ENCODE measurements around the gene RNASEH2B.

RNASEH2B gene

DNA sequence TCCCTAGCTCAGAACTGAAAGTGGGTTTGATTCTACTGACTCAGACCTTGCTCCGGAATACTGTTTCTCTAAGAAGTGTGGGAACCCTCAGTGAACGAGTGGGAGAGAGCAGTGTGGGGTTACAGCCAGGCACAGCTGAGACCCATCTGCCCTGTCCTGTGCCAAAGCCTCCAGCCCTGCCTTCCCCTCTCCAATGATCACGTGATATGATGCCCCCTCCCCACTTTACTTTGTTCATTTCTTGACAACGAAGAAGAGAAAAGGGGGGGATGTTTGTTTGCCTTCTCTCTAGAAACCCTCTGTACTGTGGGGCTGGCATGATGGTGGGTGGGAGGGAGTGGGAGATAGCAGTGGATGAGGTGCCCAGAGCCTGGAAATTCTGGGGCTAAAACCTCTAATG, 96.0 kb downstream of the RNASEH2B start:
- no peak overlapping the region for H3K27ac ChIP-seq (ENCODE audit: low read depth, low read length, severe bottlenecking)
- H3K9me3 ChIP-seq (ENCODE audit: control insufficient read depth, low read length): no peaks in the 10 kb centered on the region
- H3K4me3 ChIP-seq (ENCODE audit: extremely low read depth, insufficient read depth, low read length, poor library complexity, severe bottlenecking): no peak overlapping the region
- peaks cover 3% of the 10 kb centered on the region for H3K4me1 ChIP-seq (ENCODE audit: control insufficient read depth, insufficient read depth, low read length, poor library complexity, severe bottlenecking)
- 85 to 100% methylated on average over 1 to 2 of the region's 4 CpGs for WGBS, 2 experiments (ENCODE audit: insufficient coverage in 2 of 2)
- no peaks in the 10 kb centered on the region for H3K36me3 ChIP-seq (ENCODE audit: control insufficient read depth, insufficient read depth, low read length)

All from mesodermal cell (in vitro differentiated cells).